ENCODE data around the gene SESN2. TPM values are rescaled to one million over a fixed set of nuclear protein-coding genes. Genes with fewer than 3 reads are reported as not detected.

Gene SESN2
- polyA plus RNA-seq, 1 experiment: 53.4 TPM

- Histone ChIP-seq H3K27me3 (ENCODE audit: control insufficient read depth, insufficient read depth, low read length) (peaks cover 1% of the 10 kb centered on the region; the same call in 1 of the 2 replicates), H3K4me3 (ENCODE audit: low read depth, low read length) (no peak overlapping the region), H3K36me3 (ENCODE audit: control insufficient read depth, insufficient read depth, low read length) (no peaks in the 10 kb centered on the region)
- CTCF ChIA-PET: interaction anchor here (0.9 kb wide), 1 partner anchor 20 kb away, joined by 3 read pairs; no protein-coding TSS in a partner anchor
- POLR2A ChIA-PET: no interaction called here
- no peak for TF ChIP-seq CTCF (IDR thresholded peaks at IDR 0.05; ENCODE audit: insufficient read depth, low read depth, low read length)
- no peak for DNase-seq (ENCODE audit: low read depth)
These were observed 47.1 kb downstream of the SESN2 start for GRCh38 chr1:28306301-28306949.

DNA sequence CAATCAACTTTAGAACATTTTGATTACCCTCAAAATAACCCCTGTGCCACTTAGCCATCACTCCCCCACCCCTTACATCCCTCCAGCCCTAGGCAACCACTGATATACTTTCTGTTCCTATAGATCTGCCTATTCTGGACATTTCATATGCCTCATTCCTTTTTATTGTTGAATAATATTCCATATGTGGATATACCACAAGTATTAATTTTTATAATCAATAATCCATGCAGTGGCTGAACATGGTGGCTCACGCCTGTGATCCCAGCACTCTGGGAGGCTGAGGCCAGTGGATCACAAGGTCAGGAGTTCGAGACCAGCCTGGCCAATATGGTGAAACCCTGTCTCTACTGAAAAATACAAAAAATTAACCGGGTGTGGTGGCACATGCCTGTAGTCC is 49.4 kb downstream of the SESN2 start:
- no peaks in the 10 kb centered on the region for H3K36me3 ChIP-seq (ENCODE audit: control insufficient read depth, insufficient read depth, low read length)
- H3K27me3 ChIP-seq (ENCODE audit: control insufficient read depth, insufficient read depth, low read length): peaks cover 1% of the 10 kb centered on the region; the same call in 1 of the 2 replicates
- TF ChIP-seq CTCF (IDR thresholded peaks at IDR 0.05; ENCODE audit: insufficient read depth, low read depth, low read length): no peak
- POLR2A ChIA-PET: no interaction called here
- no peak for DNase-seq (ENCODE audit: low read depth)
- CTCF ChIA-PET: no interaction called here
- no peak overlapping the region for H3K4me3 ChIP-seq (ENCODE audit: low read depth, low read length)

DNA sequence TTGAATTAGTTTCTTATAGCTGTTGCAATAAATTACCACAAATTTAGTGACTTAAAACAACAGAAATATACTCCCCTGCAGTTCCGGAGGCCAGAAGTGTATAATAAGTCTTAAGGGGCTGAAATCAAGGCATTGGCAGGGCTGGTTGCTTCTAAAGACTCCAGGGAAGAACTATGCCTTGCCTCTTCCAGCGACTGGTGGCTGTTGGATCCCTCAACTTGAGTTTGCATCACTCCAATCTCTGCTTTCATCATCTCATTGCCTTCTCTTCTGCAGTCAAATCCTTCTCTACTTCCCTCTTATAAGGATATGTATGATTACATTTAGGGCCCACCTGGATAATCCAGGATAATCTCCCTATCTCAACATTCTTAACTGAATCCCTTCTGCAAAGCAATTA is 50.4 kb downstream of the SESN2 start:
- Histone ChIP-seq H3K36me3 (ENCODE audit: control insufficient read depth, insufficient read depth, low read length) (no peaks in the 10 kb centered on the region), H3K27me3 (ENCODE audit: control insufficient read depth, insufficient read depth, low read length) (peaks cover 1% of the 10 kb centered on the region; the same call in 1 of the 2 replicates), H3K4me3 (ENCODE audit: low read depth, low read length) (no peak overlapping the region)
- ChIA-PET CTCF (interaction anchor here (1.6 kb wide), 1 partner anchor 19 kb away, joined by 6 read pairs; the partner anchor contains the start of gene MED18), POLR2A (interaction anchor here (0.6 kb wide), 1 partner anchor 60 kb away, joined by 3 read pairs; the partner anchor contains the start of gene PHACTR4)
- DNase-seq (ENCODE audit: low read depth): no peak
- no peak for TF ChIP-seq CTCF (IDR thresholded peaks at IDR 0.05; ENCODE audit: insufficient read depth, low read depth, low read length)

DNA sequence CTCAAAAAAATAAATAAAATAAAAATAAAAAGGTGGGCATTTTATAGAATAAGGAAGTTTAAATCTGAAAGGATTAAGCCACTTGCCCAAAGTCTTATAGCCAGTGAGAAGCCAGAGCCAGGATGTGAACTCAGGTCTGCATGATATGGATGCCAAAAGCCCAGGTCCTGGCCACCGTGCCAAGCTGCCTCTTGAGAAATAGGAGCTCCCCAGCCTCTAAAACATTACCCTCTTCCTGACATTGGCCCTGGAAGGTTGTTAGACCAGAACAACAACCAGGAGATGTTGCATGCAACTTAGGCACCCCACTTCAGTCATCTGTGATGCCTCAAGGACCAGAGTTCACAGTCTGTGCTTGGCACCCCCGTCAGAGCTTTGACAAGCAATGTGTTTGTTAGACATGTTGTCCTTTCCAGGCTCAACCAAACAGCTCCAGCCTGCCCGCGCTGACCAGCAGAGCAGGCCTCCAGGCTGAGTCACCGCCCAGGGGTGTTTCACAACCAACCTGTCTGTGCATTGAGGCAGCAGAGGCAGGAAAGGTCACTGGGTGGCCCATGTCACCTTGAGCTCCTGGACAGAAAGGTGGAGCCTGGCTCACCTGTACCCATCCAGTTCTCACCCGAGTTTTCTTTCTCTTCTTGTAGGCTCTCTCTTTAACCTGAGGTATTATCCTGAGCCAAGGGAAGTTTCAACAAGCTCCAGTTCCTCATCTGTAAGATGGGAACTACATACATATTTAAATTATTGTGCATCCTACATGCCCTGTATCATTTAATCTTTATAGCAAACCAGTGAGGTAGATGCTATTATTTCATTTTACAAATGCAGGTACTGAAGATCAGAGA is 54.6 kb downstream of the SESN2 start:
- no peak for TF ChIP-seq CTCF (IDR thresholded peaks at IDR 0.05; ENCODE audit: insufficient read depth, low read depth, low read length)
- Histone ChIP-seq H3K36me3 (ENCODE audit: control insufficient read depth, insufficient read depth, low read length) (no peaks in the 10 kb centered on the region), H3K27me3 (ENCODE audit: control insufficient read depth, insufficient read depth, low read length) (peaks cover 1% of the 10 kb centered on the region; the same call in 1 of the 2 replicates), H3K4me3 (ENCODE audit: low read depth, low read length) (no peak overlapping the region)
- ChIA-PET POLR2A (interaction anchor here (1.0 kb wide), 1 partner anchor 15 kb away, joined by 3 read pairs; the partner anchor contains the start of gene MED18), CTCF (interaction anchor here (0.5 to 2.5 kb wide), 6 partner anchors 13 to 567 kb away, joined by 3 to 7 read pairs (median 3); no protein-coding TSS in a partner anchor)
- DNase-seq (ENCODE audit: low read depth): no peak

DNA sequence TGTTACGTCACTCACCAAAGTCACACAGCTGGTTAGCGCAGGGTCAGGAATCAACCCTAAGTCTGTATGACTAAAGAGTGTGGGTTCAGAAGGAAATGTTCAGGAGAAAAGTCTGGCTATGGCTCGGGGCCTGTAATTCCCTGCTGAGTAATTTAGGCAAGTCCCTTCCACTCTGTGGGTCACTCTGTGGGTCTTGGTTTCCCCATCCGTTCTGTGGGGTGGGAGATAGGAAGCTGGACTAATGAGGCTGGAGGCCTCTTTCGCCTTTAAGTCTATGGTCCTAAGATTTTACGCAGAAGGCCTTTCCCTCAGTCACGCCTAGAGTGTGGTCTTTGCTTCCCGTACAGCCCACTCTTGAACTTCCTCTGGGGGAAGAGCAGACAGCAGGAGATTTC is 55.2 kb downstream of the SESN2 start:
- Histone ChIP-seq H3K36me3 (ENCODE audit: control insufficient read depth, insufficient read depth, low read length) (no peaks in the 10 kb centered on the region), H3K4me3 (ENCODE audit: low read depth, low read length) (no peak overlapping the region), H3K27me3 (ENCODE audit: control insufficient read depth, insufficient read depth, low read length) (peaks cover 1% of the 10 kb centered on the region; the same call in 1 of the 2 replicates)
- no peak for TF ChIP-seq CTCF (IDR thresholded peaks at IDR 0.05; ENCODE audit: insufficient read depth, low read depth, low read length)
- CTCF ChIA-PET: interaction anchor here (0.5 to 2.5 kb wide), 4 partner anchors 13 to 567 kb away, joined by 3 to 7 read pairs (median 5); no protein-coding TSS in a partner anchor
- POLR2A ChIA-PET: interaction anchor here (1.0 kb wide), 1 partner anchor 14 kb away, joined by 3 read pairs; the partner anchor contains the start of gene MED18
- no peak for DNase-seq (ENCODE audit: low read depth)

All from BJ (cell line).